ENCODE measurements around the gene TRPM1.

The TRPM1 gene

GRCh38 chr15:31077181-31077580, 24.3 kb downstream of the TRPM1 start:
- Histone ChIP-seq H3K4me3 (ENCODE audit: low read length) (no peak overlapping the region), H3K36me3 (ENCODE audit: control insufficient read depth, insufficient read depth, low read length) (no peaks in the 10 kb centered on the region), H3K4me1 (ENCODE audit: control insufficient read depth, insufficient read depth, low read length) (no peaks in the 10 kb centered on the region), H3K27ac (ENCODE audit: low read depth, low read length) (no peak overlapping the region), H3K27me3 (ENCODE audit: control insufficient read depth, insufficient read depth, low read length) (no peaks in the 10 kb centered on the region), H3K9ac (ENCODE audit: low read length) (no peak overlapping the region)

DNA sequence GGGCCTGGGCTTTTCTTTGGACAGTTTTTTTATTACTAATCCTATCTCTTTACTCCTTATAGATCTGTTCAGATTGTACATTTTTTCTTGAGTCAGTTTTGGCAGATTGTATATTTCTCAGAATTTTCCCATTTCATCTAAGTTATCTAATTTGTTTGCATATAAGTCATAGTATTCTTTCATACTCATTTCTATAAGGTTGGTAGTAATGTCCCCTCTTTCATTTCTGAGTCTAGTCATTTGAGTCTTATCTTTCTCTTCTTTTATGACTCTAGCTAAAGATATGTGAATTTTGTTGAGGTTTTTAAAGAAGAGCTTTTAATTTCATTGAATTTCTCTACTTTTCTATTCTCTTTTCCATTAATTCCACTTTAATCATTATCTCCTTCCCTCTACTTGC, 27.2 kb downstream of the TRPM1 start:
- H3K4me1 ChIP-seq (ENCODE audit: control insufficient read depth, insufficient read depth, low read length), result no peaks in the 10 kb centered on the region
- H3K4me3 ChIP-seq (ENCODE audit: low read length), result no peak overlapping the region
- H3K27ac ChIP-seq (ENCODE audit: low read depth, low read length), result no peak overlapping the region
- no peak overlapping the region for H3K9ac ChIP-seq (ENCODE audit: low read length)
- no peaks in the 10 kb centered on the region for H3K27me3 ChIP-seq (ENCODE audit: control insufficient read depth, insufficient read depth, low read length)
- H3K36me3 ChIP-seq (ENCODE audit: control insufficient read depth, insufficient read depth, low read length), result no peaks in the 10 kb centered on the region

DNA sequence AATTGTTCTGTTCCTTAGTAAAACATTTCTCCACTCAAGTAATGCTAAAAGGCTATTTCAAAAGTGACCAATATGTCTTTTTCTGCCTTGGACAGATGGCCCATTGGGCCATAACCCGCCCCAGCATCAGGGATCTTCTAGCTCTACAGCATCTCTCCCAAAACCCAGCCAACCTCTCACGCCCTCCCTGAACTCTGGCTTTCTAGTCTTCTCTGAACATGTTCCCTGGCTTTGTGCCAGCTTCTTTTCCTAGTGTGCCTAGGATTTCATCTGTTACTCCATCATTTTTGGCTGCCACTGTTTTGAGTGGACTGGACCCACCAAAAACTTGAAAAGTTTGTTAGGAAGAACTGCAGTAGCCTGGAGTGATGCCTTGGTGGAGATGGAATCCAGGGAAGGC, 30.7 kb downstream of the TRPM1 start:
- Histone ChIP-seq H3K36me3 (ENCODE audit: control insufficient read depth, insufficient read depth, low read length) (no peaks in the 10 kb centered on the region), H3K9ac (ENCODE audit: low read length) (no peak overlapping the region), H3K4me3 (ENCODE audit: low read length) (no peak overlapping the region), H3K4me1 (ENCODE audit: control insufficient read depth, insufficient read depth, low read length) (no peaks in the 10 kb centered on the region), H3K27me3 (ENCODE audit: control insufficient read depth, insufficient read depth, low read length) (no peaks in the 10 kb centered on the region), H3K27ac (ENCODE audit: low read depth, low read length) (no peak overlapping the region)

GRCh38 chr15:31069360-31070000, 32.0 kb downstream of the TRPM1 start:
- no peaks in the 10 kb centered on the region for H3K36me3 ChIP-seq (ENCODE audit: control insufficient read depth, insufficient read depth, low read length)
- no peaks in the 10 kb centered on the region for H3K27me3 ChIP-seq (ENCODE audit: control insufficient read depth, insufficient read depth, low read length)
- no peak overlapping the region for H3K27ac ChIP-seq (ENCODE audit: low read depth, low read length)
- no peaks in the 10 kb centered on the region for H3K4me1 ChIP-seq (ENCODE audit: control insufficient read depth, insufficient read depth, low read length)
- H3K4me3 ChIP-seq (ENCODE audit: low read length), result no peak overlapping the region
- H3K9ac ChIP-seq (ENCODE audit: low read length), result no peak overlapping the region

DNA sequence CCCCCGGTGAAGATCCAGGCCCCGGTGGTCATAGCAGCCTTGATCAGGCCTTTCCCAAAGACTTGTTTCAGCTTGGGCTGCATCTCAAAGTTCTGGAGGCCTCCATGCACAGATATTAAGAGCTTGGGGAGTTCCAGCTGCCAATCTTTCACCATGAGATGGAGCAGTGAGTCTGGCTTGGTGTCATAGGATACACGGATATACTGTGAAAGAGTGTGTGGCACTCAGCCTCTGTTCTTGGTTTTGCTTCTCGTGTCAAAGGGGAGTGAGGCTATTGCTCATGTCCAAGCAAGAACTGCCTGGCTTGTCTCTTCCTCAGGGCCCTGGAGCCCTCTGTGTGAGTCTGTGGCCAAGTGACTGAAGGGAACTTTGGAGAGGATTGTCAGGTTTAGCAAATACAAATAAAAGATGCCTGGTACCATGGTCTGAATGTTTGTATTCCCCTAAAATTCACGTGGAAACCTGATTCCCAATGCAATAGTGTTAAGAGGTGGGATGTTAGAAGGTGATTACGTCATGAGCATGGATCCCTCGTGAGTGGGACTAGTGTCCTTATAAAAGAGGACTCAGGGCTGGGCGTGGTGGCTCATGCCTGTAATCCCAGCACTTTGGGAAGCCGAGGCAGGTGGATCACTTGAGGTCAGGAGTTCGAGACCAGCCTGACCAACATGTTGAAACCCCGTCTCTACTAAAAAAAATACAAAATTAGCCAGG, 33.5 kb downstream of the TRPM1 start:
- Histone ChIP-seq H3K4me3 (ENCODE audit: low read length) (no peak overlapping the region), H3K27me3 (ENCODE audit: control insufficient read depth, insufficient read depth, low read length) (no peaks in the 10 kb centered on the region), H3K9ac (ENCODE audit: low read length) (no peak overlapping the region), H3K27ac (ENCODE audit: low read depth, low read length) (no peak overlapping the region), H3K4me1 (ENCODE audit: control insufficient read depth, insufficient read depth, low read length) (no peaks in the 10 kb centered on the region), H3K36me3 (ENCODE audit: control insufficient read depth, insufficient read depth, low read length) (no peaks in the 10 kb centered on the region)

- Histone ChIP-seq H3K27me3 (ENCODE audit: control insufficient read depth, insufficient read depth, low read length) (no peaks in the 10 kb centered on the region), H3K9ac (ENCODE audit: low read length) (no peak overlapping the region), H3K27ac (ENCODE audit: low read depth, low read length) (no peak overlapping the region), H3K36me3 (ENCODE audit: control insufficient read depth, insufficient read depth, low read length) (no peaks in the 10 kb centered on the region), H3K4me1 (ENCODE audit: control insufficient read depth, insufficient read depth, low read length) (no peaks in the 10 kb centered on the region), H3K4me3 (ENCODE audit: low read length) (no peak overlapping the region)
Measured at GRCh38 chr15:31065824-31066223, 35.7 kb downstream of the TRPM1 start.

DNA sequence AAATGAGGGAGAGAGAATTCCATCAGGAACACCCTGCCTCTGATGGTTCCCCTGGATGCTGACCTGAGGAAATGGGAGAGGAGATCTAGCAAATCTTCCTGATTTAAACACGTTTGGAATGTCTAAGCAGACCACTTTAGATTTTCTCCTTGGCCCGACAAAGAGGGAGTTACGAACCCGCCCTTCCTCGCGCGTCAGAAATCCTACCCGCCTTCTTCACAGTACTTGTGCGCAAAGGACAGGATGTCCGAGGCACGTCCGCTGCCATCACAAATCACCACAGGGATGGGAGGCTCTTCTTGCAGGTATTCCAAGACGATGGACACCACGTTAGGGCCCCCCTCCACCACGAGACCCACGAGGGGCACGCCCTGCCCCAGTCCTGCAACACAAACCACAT, 38.6 kb downstream of the TRPM1 start:
- no peak overlapping the region for H3K9ac ChIP-seq (ENCODE audit: low read length)
- H3K4me3 ChIP-seq (ENCODE audit: low read length), result no peak overlapping the region
- no peaks in the 10 kb centered on the region for H3K27me3 ChIP-seq (ENCODE audit: control insufficient read depth, insufficient read depth, low read length)
- H3K27ac ChIP-seq (ENCODE audit: low read depth, low read length), result no peak overlapping the region
- H3K4me1 ChIP-seq (ENCODE audit: control insufficient read depth, insufficient read depth, low read length), result no peaks in the 10 kb centered on the region
- H3K36me3 ChIP-seq (ENCODE audit: control insufficient read depth, insufficient read depth, low read length), result no peaks in the 10 kb centered on the region

DNA sequence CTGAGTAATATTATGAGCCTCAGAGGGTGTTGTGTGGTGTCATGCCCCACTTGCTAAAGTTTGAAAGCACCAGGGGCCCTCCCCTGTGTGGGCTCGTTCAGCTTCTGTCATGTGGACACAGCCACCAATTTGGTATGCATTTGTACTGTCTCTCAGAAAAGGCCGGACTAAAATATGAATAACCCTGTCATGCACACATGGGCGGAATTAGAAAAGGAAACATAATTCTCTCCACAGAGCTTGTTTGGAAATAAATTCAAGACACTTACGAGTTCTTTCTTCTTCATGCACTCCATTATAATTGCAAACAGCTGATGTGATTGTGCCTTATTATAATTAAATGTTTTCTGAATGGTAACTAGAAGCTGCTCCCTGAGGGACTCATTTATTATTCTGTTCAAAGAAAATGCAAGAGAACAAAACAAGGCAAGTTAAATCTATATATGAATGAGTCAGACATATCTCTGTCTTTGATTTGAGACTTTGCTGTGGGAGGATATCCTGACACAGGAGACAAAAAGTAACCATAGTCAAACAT, 39.1 kb downstream of the TRPM1 start:
- no peaks in the 10 kb centered on the region for H3K27me3 ChIP-seq (ENCODE audit: control insufficient read depth, insufficient read depth, low read length)
- no peaks in the 10 kb centered on the region for H3K36me3 ChIP-seq (ENCODE audit: control insufficient read depth, insufficient read depth, low read length)
- no peak overlapping the region for H3K9ac ChIP-seq (ENCODE audit: low read length)
- H3K4me1 ChIP-seq (ENCODE audit: control insufficient read depth, insufficient read depth, low read length), result no peaks in the 10 kb centered on the region
- no peak overlapping the region for H3K27ac ChIP-seq (ENCODE audit: low read depth, low read length)
- no peak overlapping the region for H3K4me3 ChIP-seq (ENCODE audit: low read length)

DNA sequence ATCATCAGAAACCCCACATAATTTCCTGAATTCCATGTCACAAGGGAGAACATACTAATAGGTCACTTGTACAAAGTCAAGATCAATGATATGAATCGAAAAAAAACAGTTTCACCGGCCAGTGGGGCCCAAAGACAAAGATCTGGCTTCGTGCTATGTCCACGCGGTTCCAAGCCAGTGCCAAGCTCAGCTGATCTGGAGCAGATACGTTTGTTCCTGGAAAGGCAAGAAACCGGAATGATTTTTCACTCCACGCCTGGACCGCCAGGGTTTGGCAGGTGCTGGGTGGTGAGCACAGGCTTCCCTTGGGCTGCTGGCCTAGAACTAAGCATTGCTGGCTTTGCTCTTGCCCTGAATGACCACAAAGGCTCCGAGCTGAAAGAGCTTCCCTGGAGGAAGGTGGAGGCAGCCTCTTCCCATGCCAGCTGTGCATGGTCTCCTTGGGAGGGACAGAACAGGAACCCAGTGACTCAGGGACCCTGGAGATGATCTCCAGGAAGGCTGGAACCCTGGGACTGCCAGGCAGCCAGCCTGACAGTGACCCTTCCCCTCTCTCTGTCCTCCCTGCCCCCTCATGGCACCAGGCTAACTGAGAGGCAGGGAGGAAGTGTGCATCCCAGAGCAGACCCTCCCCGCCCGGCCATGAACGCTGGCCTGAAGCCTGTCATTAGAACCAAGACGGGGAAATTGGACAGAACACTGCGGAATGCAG, 40.9 kb downstream of the TRPM1 start:
- Histone ChIP-seq H3K9ac (ENCODE audit: low read length) (no peak overlapping the region), H3K4me3 (ENCODE audit: low read length) (no peak overlapping the region), H3K27me3 (ENCODE audit: control insufficient read depth, insufficient read depth, low read length) (no peaks in the 10 kb centered on the region), H3K36me3 (ENCODE audit: control insufficient read depth, insufficient read depth, low read length) (no peaks in the 10 kb centered on the region), H3K4me1 (ENCODE audit: control insufficient read depth, insufficient read depth, low read length) (no peaks in the 10 kb centered on the region), H3K27ac (ENCODE audit: low read depth, low read length) (no peak overlapping the region)

GRCh38 chr15:31058236-31058962, 43.1 kb downstream of the TRPM1 start:
- no peaks in the 10 kb centered on the region for H3K36me3 ChIP-seq (ENCODE audit: control insufficient read depth, insufficient read depth, low read length)
- no peaks in the 10 kb centered on the region for H3K27me3 ChIP-seq (ENCODE audit: control insufficient read depth, insufficient read depth, low read length)
- no peaks in the 10 kb centered on the region for H3K4me1 ChIP-seq (ENCODE audit: control insufficient read depth, insufficient read depth, low read length)
- H3K4me3 ChIP-seq (ENCODE audit: low read length), result no peak overlapping the region
- H3K9ac ChIP-seq (ENCODE audit: low read length), result no peak overlapping the region
- no peak overlapping the region for H3K27ac ChIP-seq (ENCODE audit: low read depth, low read length)

- Histone ChIP-seq H3K4me1 (ENCODE audit: control insufficient read depth, insufficient read depth, low read length) (no peaks in the 10 kb centered on the region), H3K27me3 (ENCODE audit: control insufficient read depth, insufficient read depth, low read length) (no peaks in the 10 kb centered on the region)
Measured at GRCh38 chr15:31051496-31052080, 49.9 kb downstream of the TRPM1 start.

GRCh38 chr15:31050953-31051352, 50.6 kb downstream of the TRPM1 start:
- Histone ChIP-seq H3K36me3 (ENCODE audit: control insufficient read depth, insufficient read depth, low read length) (no peaks in the 10 kb centered on the region), H3K4me1 (ENCODE audit: control insufficient read depth, insufficient read depth, low read length) (no peaks in the 10 kb centered on the region), H3K4me3 (ENCODE audit: low read length) (no peak overlapping the region), H3K27ac (ENCODE audit: low read depth, low read length) (no peak overlapping the region), H3K27me3 (ENCODE audit: control insufficient read depth, insufficient read depth, low read length) (no peaks in the 10 kb centered on the region), H3K9ac (ENCODE audit: low read length) (no peak overlapping the region)

More at GRCh38 chr15:31051496-31052080, 49.9 kb downstream of the TRPM1 start:
- no peak overlapping the region for H3K4me3 ChIP-seq (ENCODE audit: low read length)
- H3K36me3 ChIP-seq (ENCODE audit: control insufficient read depth, insufficient read depth, low read length), result no peaks in the 10 kb centered on the region
- no peak overlapping the region for H3K9ac ChIP-seq (ENCODE audit: low read length)
- H3K27ac ChIP-seq (ENCODE audit: low read depth, low read length), result no peak overlapping the region
